Activated T-cell treated with anti-CD3 and anti-CD28 coated beads for 1 hour (primary cell): ENCODE measurements around the gene CTSC.
"Not testable (repeated sequence)": the region's sequence is repeated elsewhere in the genome, so short reads cannot be mapped to it uniquely, and the experiment has no call there.

Experiments used
- DNase-seq: peaks from one replicate; pipeline ENCODE4 v3.0.0-alpha.2; 2020; ENCODE audit warnings: low read depth

CTSC gene

DNA sequence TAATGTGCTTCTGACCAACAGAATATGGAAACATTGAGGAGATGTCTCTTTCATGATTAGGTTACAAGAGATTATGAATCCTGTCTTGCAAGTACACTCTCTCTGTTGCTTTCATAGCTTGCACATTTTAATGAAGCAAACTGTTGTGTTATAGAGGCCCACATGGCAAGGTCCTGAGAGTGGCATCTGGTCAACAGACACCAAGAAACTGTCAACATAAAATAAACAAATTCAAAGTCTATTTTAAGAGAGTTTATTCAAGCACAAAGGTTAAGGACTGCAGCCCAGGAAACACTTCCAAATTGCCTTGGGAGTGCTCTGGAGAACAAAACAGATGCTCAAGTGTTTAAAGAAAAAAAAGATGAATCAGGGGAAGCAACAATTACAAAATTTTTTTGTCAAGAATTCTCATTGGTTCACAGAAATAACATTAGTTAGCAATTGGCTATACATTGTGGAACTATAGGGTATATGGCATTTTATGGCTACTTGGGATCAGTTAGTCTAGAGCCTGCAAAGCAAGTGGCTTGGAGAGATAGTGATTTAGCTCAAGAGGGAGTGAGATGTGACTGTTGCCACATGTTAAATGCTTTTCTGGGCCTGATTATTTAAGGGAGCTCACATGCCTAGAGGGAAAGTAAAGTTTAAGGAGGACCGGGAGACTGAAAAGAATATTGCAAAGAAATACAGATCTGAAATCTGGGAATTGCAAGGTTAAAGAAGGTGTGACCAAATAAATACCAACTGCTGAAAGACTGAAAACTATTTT lies 54.6 kb downstream of the CTSC start:
- DNase-seq = no peak

DNA sequence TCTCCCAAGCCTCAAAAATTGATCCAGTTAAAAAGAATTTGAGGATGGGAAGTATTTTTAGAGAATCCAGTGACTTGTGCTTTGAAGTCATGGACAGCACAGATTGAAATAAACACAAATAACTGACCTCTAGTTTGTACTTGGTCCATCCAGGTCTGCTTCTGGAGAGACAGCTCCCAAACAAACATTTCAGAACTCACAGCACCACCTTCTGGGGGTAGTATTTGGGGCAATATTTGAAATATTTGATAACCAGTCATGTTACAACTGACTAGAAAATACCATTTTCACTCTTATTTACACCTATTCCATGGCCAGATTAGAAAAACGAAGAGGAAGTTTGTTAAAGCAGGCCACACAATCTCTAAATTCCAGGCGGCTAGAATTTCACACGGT lies 56.2 kb downstream of the CTSC start:
- no peak for DNase-seq

GRCh38 chr11:88280673-88281316 lies 56.7 kb downstream of the CTSC start:
- DNase-seq = no peak

DNA sequence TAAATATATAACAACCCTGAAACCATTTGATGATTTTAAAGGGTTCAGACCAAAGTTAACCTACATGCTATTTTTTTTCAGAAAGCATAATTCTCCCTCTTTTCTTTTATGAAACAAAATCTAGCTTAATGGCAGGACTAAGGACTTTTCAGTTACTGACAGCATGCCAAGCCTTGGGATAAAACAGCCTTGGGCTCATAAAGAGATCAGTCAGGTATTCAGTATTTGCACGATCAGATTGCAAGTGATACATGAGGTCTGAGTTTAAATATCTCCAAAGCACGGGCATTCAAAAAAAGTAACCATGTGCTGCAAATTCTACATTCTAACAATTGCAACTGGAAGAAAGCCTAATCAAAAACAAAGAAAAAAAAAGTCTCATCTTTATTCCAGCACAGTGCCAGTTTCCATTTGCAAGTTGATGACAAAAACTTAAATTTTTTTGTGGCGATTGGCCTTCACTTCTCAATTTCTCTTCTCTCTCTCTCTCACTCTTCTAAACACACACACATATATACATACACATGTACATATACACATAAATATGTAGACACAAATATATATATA lies 60.1 kb downstream of the CTSC start:
- DNase-seq = no peak

- no peak for DNase-seq
These were observed 61.9 kb downstream of the CTSC start for GRCh38 chr11:88275636-88276035.

GRCh38 chr11:88266919-88267318 lies 70.6 kb downstream of the CTSC start:
- DNase-seq = no peak

DNA sequence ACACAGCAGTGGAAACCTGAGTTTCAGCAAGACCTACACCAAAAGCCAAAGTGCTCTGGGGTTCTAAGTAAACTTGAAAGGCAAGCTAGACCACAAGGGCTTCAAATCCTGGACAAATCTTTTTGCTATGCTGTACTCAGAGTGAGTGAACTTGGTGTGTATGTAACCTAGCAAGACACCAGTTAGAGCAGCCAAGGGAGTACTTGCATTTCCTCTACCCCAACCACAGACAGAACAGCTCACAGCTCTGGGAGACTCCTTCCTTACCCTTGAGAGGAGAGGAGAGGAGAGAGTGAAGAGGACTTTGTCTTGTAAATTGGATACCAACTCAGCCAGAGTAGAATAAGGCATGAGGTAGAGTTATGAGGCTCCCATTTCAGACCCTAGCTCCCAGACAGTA lies 71.4 kb downstream of the CTSC start:
- no peak for DNase-seq

GRCh38 chr11:88259431-88259830 lies 78.1 kb downstream of the CTSC start:
- DNase-seq = no peak

GRCh38 chr11:88252208-88252607 lies 85.3 kb downstream of the CTSC start:
- DNase-seq = no peak

- DNase-seq = no peak
These were observed 86.8 kb downstream of the CTSC start for GRCh38 chr11:88250566-88251242.

- DNase-seq = no peak
These were observed 87.8 kb downstream of the CTSC start for GRCh38 chr11:88249706-88250105.

GRCh38 chr11:88246696-88247095 lies 90.8 kb downstream of the CTSC start:
- DNase-seq = no peak

DNA sequence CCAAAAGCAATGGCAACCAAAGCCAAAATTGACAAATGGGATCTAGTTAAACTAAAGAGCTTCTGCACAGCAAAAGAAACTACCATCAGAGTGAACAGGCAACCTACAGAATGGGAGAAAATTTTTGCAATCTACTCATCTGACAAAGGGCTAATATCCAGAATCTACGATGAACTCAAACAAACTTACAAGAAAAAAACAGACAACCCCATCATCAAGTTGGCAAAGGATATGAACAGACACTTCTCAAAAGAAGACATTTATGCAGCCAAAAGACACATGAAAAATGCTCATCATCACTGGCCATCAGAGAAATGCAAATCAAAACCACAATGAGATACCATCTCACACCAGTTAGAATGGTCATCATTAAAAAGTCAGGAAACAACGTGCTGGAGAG lies 92.0 kb downstream of the CTSC start:
- not testable (repeated sequence) for DNase-seq
